ENCODE data around the gene PITHD1. TPM values are rescaled to one million over a fixed set of nuclear protein-coding genes. Genes with fewer than 3 reads are reported as not detected.
A peak's percentile ranks its signal among the peaks of the same experiment; 100 is the strongest.

Gene PITHD1
- total RNA-seq, 1 donor from 2014 or later = 53.2 TPM

- peaks cover 23 to 34% (median 25%) of the 10 kb centered on the region in 3 donors for H3K36me3 ChIP-seq (ENCODE audit: control insufficient read depth in 3 of 3, insufficient read depth in 3 of 3, low read length in 3 of 3)
- no peak overlapping the region for H3K9ac ChIP-seq (ENCODE audit: low read depth in 1 of 3, low read length in 3 of 3)
- no peaks in the 10 kb centered on the region for H3K9me3 ChIP-seq (ENCODE audit: control insufficient read depth in 3 of 3, low read length in 3 of 3)
- H3K27me3 ChIP-seq (ENCODE audit: control insufficient read depth in 3 of 3, insufficient read depth in 3 of 3, low read length in 3 of 3) = no peaks in the 10 kb centered on the region
- H3K27ac ChIP-seq (ENCODE audit: low read depth, low read length) = no peak overlapping the region
- H3K4me1 ChIP-seq (ENCODE audit: control insufficient read depth in 3 of 3, insufficient read depth in 3 of 3, low read length in 3 of 3) = peaks cover 11 to 32% (median 21%) of the 10 kb centered on the region in 3 donors
- H3K4me3 ChIP-seq (ENCODE audit: low read length in 3 of 3) = no peak overlapping the region
Measured at GRCh38 chr1:23748016-23748415, 30.2 kb upstream of the PITHD1 start.

- Histone ChIP-seq H3K9me3 (ENCODE audit: control insufficient read depth in 3 of 3, low read length in 3 of 3) (no peaks in the 10 kb centered on the region), H3K4me3 (ENCODE audit: low read length in 3 of 3) (no peak overlapping the region), H3K36me3 (ENCODE audit: control insufficient read depth in 3 of 3, insufficient read depth in 3 of 3, low read length in 3 of 3) (peaks cover 55 to 66% (median 57%) of the 10 kb centered on the region in 3 donors), H3K9ac (ENCODE audit: low read depth in 1 of 3, low read length in 3 of 3) (no peak overlapping the region), H3K27ac (ENCODE audit: low read depth, low read length) (no peak overlapping the region), H3K27me3 (ENCODE audit: control insufficient read depth in 3 of 3, insufficient read depth in 3 of 3, low read length in 3 of 3) (no peaks in the 10 kb centered on the region), H3K4me1 (ENCODE audit: control insufficient read depth in 3 of 3, insufficient read depth in 3 of 3, low read length in 3 of 3) (peaks cover 0 to 16% (median 7%) of the 10 kb centered on the region in 3 donors)
Measured at GRCh38 chr1:23751050-23751814, 27.0 kb upstream of the PITHD1 start.

GRCh38 chr1:23751815-23752200 is 26.4 kb upstream of the PITHD1 start:
- Histone ChIP-seq H3K9ac (ENCODE audit: low read depth in 1 of 3, low read length in 3 of 3) (no peak overlapping the region), H3K27ac (ENCODE audit: low read depth, low read length) (no peak overlapping the region), H3K27me3 (ENCODE audit: control insufficient read depth in 3 of 3, insufficient read depth in 3 of 3, low read length in 3 of 3) (no peaks in the 10 kb centered on the region), H3K9me3 (ENCODE audit: control insufficient read depth in 3 of 3, low read length in 3 of 3) (no peaks in the 10 kb centered on the region), H3K4me1 (ENCODE audit: control insufficient read depth in 3 of 3, insufficient read depth in 3 of 3, low read length in 3 of 3) (peaks cover 0 to 18% (median 7%) of the 10 kb centered on the region in 3 donors), H3K36me3 (ENCODE audit: control insufficient read depth in 3 of 3, insufficient read depth in 3 of 3, low read length in 3 of 3) (peaks cover 60 to 72% (median 63%) of the 10 kb centered on the region in 3 donors), H3K4me3 (ENCODE audit: low read length in 3 of 3) (no peak overlapping the region)

GRCh38 chr1:23752909-23753308 is 25.3 kb upstream of the PITHD1 start:
- no peak overlapping the region for H3K27ac ChIP-seq (ENCODE audit: low read depth, low read length)
- H3K9ac ChIP-seq (ENCODE audit: low read depth in 1 of 3, low read length in 3 of 3) = no peak overlapping the region
- peaks cover 3 to 10% (median 6%) of the 10 kb centered on the region in 3 donors for H3K4me1 ChIP-seq (ENCODE audit: control insufficient read depth in 3 of 3, insufficient read depth in 3 of 3, low read length in 3 of 3)
- no peaks in the 10 kb centered on the region for H3K27me3 ChIP-seq (ENCODE audit: control insufficient read depth in 3 of 3, insufficient read depth in 3 of 3, low read length in 3 of 3)
- no peak overlapping the region for H3K4me3 ChIP-seq (ENCODE audit: low read length in 3 of 3)
- no peaks in the 10 kb centered on the region for H3K9me3 ChIP-seq (ENCODE audit: control insufficient read depth in 3 of 3, low read length in 3 of 3)
- peaks cover 66 to 76% (median 68%) of the 10 kb centered on the region in 3 donors for H3K36me3 ChIP-seq (ENCODE audit: control insufficient read depth in 3 of 3, insufficient read depth in 3 of 3, low read length in 3 of 3)

- Histone ChIP-seq H3K4me1 (ENCODE audit: control insufficient read depth in 3 of 3, insufficient read depth in 3 of 3, low read length in 3 of 3) (peaks cover 30 to 35% (median 32%) of the 10 kb centered on the region in 3 donors), H3K36me3 (ENCODE audit: control insufficient read depth in 3 of 3, insufficient read depth in 3 of 3, low read length in 3 of 3) (peaks cover 64 to 77% (median 69%) of the 10 kb centered on the region in 3 donors), H3K4me3 (ENCODE audit: low read length in 3 of 3) (no peak overlapping the region), H3K27ac (ENCODE audit: low read depth, low read length) (no peak overlapping the region), H3K9me3 (ENCODE audit: control insufficient read depth in 3 of 3, low read length in 3 of 3) (no peaks in the 10 kb centered on the region), H3K9ac (ENCODE audit: low read depth in 1 of 3, low read length in 3 of 3) (no peak overlapping the region), H3K27me3 (ENCODE audit: control insufficient read depth in 3 of 3, insufficient read depth in 3 of 3, low read length in 3 of 3) (no peaks in the 10 kb centered on the region)
Measured at GRCh38 chr1:23756676-23757075, 21.5 kb upstream of the PITHD1 start.

GRCh38 chr1:23757812-23758211 is 20.4 kb upstream of the PITHD1 start:
- Histone ChIP-seq H3K27ac (ENCODE audit: low read depth, low read length) (no peak overlapping the region), H3K9me3 (ENCODE audit: control insufficient read depth in 3 of 3, low read length in 3 of 3) (no peaks in the 10 kb centered on the region), H3K36me3 (ENCODE audit: control insufficient read depth in 3 of 3, insufficient read depth in 3 of 3, low read length in 3 of 3) (peaks cover 55 to 68% (median 58%) of the 10 kb centered on the region in 3 donors)

GRCh38 chr1:23759277-23759676 is 18.9 kb upstream of the PITHD1 start:
- Histone ChIP-seq H3K9ac (ENCODE audit: low read depth in 1 of 3, low read length in 3 of 3) (peak overlapping the region in 2 of 3 donors; percentile 57 to 62), H3K27me3 (ENCODE audit: control insufficient read depth in 3 of 3, insufficient read depth in 3 of 3, low read length in 3 of 3) (no peaks in the 10 kb centered on the region), H3K9me3 (ENCODE audit: control insufficient read depth in 3 of 3, low read length in 3 of 3) (no peaks in the 10 kb centered on the region), H3K4me3 (ENCODE audit: low read length in 3 of 3) (no peak overlapping the region), H3K4me1 (ENCODE audit: control insufficient read depth in 3 of 3, insufficient read depth in 3 of 3, low read length in 3 of 3) (peaks cover 47 to 52% (median 48%) of the 10 kb centered on the region in 3 donors), H3K27ac (ENCODE audit: low read depth, low read length) (no peak overlapping the region), H3K36me3 (ENCODE audit: control insufficient read depth in 3 of 3, insufficient read depth in 3 of 3, low read length in 3 of 3) (peaks cover 41 to 54% (median 44%) of the 10 kb centered on the region in 3 donors)

More at GRCh38 chr1:23757812-23758211, 20.4 kb upstream of the PITHD1 start:
- no peak overlapping the region for H3K4me3 ChIP-seq (ENCODE audit: low read length in 3 of 3)
- no peak overlapping the region for H3K9ac ChIP-seq (ENCODE audit: low read depth in 1 of 3, low read length in 3 of 3)
- peaks cover 37 to 41% (median 39%) of the 10 kb centered on the region in 3 donors for H3K4me1 ChIP-seq (ENCODE audit: control insufficient read depth in 3 of 3, insufficient read depth in 3 of 3, low read length in 3 of 3)
- no peaks in the 10 kb centered on the region for H3K27me3 ChIP-seq (ENCODE audit: control insufficient read depth in 3 of 3, insufficient read depth in 3 of 3, low read length in 3 of 3)

- Histone ChIP-seq H3K4me3 (ENCODE audit: low read length in 3 of 3) (no peak overlapping the region), H3K9me3 (ENCODE audit: control insufficient read depth in 3 of 3, low read length in 3 of 3) (no peaks in the 10 kb centered on the region), H3K27ac (ENCODE audit: low read depth, low read length) (no peak overlapping the region), H3K9ac (ENCODE audit: low read depth in 1 of 3, low read length in 3 of 3) (peak overlapping the region in 2 of 3 donors; percentile 17 to 33), H3K4me1 (ENCODE audit: control insufficient read depth in 3 of 3, insufficient read depth in 3 of 3, low read length in 3 of 3) (peaks cover 45 to 49% (median 47%) of the 10 kb centered on the region in 3 donors), H3K36me3 (ENCODE audit: control insufficient read depth in 3 of 3, insufficient read depth in 3 of 3, low read length in 3 of 3) (peaks cover 13 to 26% (median 15%) of the 10 kb centered on the region in 3 donors), H3K27me3 (ENCODE audit: control insufficient read depth in 3 of 3, insufficient read depth in 3 of 3, low read length in 3 of 3) (no peaks in the 10 kb centered on the region)
Measured at GRCh38 chr1:23763041-23763577, 15.1 kb upstream of the PITHD1 start.

GRCh38 chr1:23768733-23769132 is 9.5 kb upstream of the PITHD1 start:
- Histone ChIP-seq H3K36me3 (ENCODE audit: control insufficient read depth in 3 of 3, insufficient read depth in 3 of 3, low read length in 3 of 3) (peaks cover 4 to 14% (median 8%) of the 10 kb centered on the region in 3 donors), H3K9ac (ENCODE audit: low read depth in 1 of 3, low read length in 3 of 3) (no peak overlapping the region), H3K4me1 (ENCODE audit: control insufficient read depth in 3 of 3, insufficient read depth in 3 of 3, low read length in 3 of 3) (peaks cover 2 to 13% (median 5%) of the 10 kb centered on the region in 3 donors), H3K9me3 (ENCODE audit: control insufficient read depth in 3 of 3, low read length in 3 of 3) (no peaks in the 10 kb centered on the region), H3K27me3 (ENCODE audit: control insufficient read depth in 3 of 3, insufficient read depth in 3 of 3, low read length in 3 of 3) (no peaks in the 10 kb centered on the region), H3K27ac (ENCODE audit: low read depth, low read length) (no peak overlapping the region), H3K4me3 (ENCODE audit: low read length in 3 of 3) (no peak overlapping the region)

All from skeletal muscle tissue (tissue), 4 donors.